NCI-H1417 treated with DMSO at 0.1 percent for 48 hours (cell line): ENCODE data around the gene AKAIN1.

Source experiments
- DNase-seq: peaks from one replicate; lab custom pipeline; 2025; lab: John Stamatoyannopoulos, UW

AKAIN1 gene

GRCh38 chr18:5197032-5197434, at the start of gene AKAIN1:
AKAIN1 (minus strand) TSS chr18:5197257; CDS start chr18:5197053, 204 bp downstream.
- DNase-seq: no peak

- no peak for DNase-seq
Measured at GRCh38 chr18:5244941-5245340, 47.9 kb upstream of the AKAIN1 start.

- DNase-seq: no peak
Measured at GRCh38 chr18:5239447-5239846, 42.4 kb upstream of the AKAIN1 start.

GRCh38 chr18:5238371-5238976, 41.4 kb upstream of the AKAIN1 start:
- no peak for DNase-seq

- DNase-seq: peak; percentile 84
Measured at GRCh38 chr18:5237723-5238370, 40.8 kb upstream of the AKAIN1 start.

- no peak for DNase-seq
Measured at GRCh38 chr18:5237083-5237722, 40.1 kb upstream of the AKAIN1 start.

- no peak for DNase-seq
Measured at GRCh38 chr18:5214583-5215351, 17.7 kb upstream of the AKAIN1 start.

- DNase-seq: no peak
Measured at GRCh38 chr18:5207471-5208150, 10.6 kb upstream of the AKAIN1 start.

GRCh38 chr18:5198311-5198710, 1.3 kb upstream of the AKAIN1 start:
- no peak for DNase-seq

- DNase-seq: no peak
Measured at GRCh38 chr18:5197461-5197860, 404 bp upstream of the AKAIN1 start.

- no peak for DNase-seq
Measured at GRCh38 chr18:5196253-5197031, 615 bp downstream of the AKAIN1 start.

- DNase-seq: no peak
Measured at GRCh38 chr18:5195656-5196055, 1.4 kb downstream of the AKAIN1 start.

- DNase-seq: no peak
Measured at GRCh38 chr18:5180254-5180653, 16.8 kb downstream of the AKAIN1 start.

GRCh38 chr18:5178519-5178918, 18.5 kb downstream of the AKAIN1 start:
- no peak for DNase-seq

GRCh38 chr18:5175378-5175777, 21.7 kb downstream of the AKAIN1 start:
- no peak for DNase-seq

- DNase-seq: no peak
Measured at GRCh38 chr18:5173646-5174045, 23.4 kb downstream of the AKAIN1 start.

GRCh38 chr18:5173236-5173635, 23.8 kb downstream of the AKAIN1 start:
- DNase-seq: no peak

GRCh38 chr18:5167831-5168230, 29.2 kb downstream of the AKAIN1 start:
- DNase-seq: no peak

GRCh38 chr18:5166606-5167280, 30.3 kb downstream of the AKAIN1 start:
- no peak for DNase-seq

- no peak for DNase-seq
Measured at GRCh38 chr18:5164903-5165302, 32.2 kb downstream of the AKAIN1 start.

- no peak for DNase-seq
Measured at GRCh38 chr18:5162111-5162510, 34.9 kb downstream of the AKAIN1 start.
